GM19043 (cell line): ENCODE data around the gene FMNL2.

ENCODE experiments used
- ATAC-seq: cut with Tn5 transposase; IDR thresholded peaks from one replicate; pipeline ENCODE4 v1.9.1; 2021; ENCODE audit warnings: low read depth; ENCODE audit not compliant: unreplicated experiment

The FMNL2 gene

DNA sequence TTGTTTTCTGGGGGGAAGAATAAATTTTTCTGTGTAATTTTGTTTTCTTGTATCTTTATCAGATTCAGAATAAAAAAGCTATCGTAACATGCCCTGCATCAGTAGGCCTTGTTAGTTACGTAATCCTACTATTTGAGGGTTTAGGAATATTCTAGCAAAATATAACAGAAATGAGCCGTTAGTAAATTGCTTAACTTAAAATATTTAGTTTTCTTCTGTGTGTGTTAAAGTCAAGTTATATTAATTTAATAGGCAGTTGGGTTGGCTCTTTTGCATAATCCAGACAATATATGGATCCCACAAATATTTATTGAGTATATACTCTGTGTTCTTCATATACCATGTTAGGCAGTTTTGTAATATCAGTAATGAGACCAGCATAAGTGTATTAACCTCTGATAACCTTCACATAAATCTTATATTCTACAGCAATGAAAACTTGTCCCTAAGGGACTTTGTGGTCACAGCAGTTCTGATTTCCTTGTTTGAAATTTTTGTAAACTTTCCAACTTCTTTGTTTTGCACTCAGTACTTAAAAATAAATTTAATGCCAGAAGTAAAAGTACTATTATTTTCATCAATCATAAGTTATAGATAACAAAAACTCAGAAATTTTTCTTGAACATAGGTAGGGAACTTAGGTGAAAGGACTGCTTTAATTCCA is 151.9 kb downstream of the FMNL2 start:
- ATAC-seq = no peak

GRCh38 chr2:152488075-152488474 is 153.1 kb downstream of the FMNL2 start:
- no peak for ATAC-seq

DNA sequence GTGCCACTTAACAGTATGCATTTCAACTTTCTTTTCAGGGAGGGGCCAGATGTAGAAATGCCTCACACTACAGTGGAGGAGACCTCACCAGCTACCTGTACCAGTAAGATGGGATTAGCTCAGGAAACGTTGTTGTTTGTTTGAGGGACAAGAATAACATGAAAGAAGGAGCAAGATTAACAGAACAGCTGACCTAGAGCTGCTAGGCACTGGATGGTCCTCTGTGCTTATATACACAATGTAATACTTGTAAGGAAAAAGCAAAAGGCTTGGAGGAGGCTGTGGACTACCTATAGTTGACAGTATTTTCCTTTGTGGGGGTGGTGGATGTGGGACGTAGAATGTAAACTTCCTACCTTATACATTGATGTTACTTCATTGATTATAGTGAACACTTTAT is 154.4 kb downstream of the FMNL2 start:
- no peak for ATAC-seq

DNA sequence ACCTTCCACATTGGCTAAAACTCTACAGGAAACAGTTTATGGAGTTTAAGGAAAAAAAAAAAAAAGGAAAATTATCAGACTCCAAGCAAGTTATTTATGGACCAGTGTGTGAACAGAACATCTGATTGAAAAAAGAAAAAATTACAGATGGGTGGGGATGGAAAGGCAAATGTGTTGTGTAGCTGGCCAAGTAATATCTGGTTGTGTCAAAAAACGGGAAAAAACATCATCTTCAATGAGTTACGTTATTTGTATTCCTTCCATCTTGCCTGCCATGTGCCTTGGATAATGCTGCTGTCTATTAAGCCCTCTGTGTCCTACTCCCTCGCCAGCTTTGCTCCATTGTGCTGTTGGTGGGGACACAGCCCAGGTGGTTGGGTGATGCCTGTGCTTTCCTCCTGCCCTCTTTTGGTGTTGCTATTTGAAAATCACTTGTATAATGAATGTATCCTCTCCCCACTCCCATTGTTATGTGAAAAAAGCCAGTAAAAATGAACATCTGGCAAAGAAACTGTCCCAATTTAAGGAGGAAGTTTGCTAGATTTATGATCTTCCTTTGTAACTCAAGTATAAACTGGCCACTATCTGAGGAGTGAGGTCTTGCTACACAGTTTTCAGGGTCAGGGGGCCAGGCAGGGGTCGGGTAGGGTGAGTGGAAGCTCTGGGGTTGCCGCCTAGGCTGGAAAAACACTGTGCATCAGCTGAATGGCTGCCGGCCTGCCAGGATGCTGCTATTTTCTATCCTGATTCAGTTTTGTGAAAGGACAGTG is 155.9 kb downstream of the FMNL2 start:
- ATAC-seq = no peak

GRCh38 chr2:152492131-152492530 is 157.2 kb downstream of the FMNL2 start:
- no peak for ATAC-seq

DNA sequence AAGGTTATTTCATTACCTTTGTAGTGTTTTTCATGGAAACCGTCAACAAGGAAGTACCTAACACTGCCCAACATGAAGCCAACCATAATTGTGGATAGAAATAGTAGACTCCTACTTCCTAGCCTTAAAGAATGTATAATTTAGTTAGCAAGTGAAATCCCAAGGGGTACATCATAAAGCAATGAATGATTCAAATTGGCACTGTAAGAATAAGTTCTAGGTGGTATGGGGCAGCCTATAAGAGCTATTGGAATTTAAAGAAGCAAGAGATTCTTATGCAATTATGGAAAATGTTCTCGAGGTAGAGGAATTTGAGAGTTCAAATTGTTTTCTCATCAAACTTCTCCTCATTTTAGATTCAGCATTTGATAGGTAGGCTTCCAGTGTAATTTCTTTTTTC is 157.9 kb downstream of the FMNL2 start:
- no peak for ATAC-seq

GRCh38 chr2:152493417-152493816 is 158.4 kb downstream of the FMNL2 start:
- no peak for ATAC-seq

DNA sequence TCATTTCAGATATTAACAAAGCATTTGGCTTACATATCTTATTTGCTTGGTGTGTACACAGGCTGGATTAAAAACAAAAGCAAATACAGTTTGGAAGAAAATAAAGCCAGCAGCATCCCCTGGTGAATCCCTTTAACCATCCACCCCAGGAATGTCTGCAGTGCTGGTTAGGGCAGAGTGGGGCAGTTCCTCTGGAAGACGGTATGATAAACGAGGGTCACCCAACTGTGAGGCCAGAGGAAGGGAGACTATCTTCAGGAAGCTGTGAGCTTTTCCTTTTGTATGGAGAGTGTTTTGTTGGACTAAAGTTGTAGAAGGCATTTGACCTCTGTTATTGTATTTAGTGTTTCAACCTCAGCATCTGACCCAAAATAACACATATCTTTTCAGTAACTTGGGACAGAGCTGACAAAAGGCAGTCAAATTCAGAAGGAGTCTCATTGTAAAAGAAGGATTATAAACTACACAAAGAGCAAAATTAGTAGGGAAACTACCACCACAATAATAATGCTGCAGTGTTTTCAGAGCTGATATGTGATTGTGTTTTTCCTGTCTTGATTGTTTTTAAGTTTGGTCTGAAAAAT is 159.1 kb downstream of the FMNL2 start:
- no peak for ATAC-seq

DNA sequence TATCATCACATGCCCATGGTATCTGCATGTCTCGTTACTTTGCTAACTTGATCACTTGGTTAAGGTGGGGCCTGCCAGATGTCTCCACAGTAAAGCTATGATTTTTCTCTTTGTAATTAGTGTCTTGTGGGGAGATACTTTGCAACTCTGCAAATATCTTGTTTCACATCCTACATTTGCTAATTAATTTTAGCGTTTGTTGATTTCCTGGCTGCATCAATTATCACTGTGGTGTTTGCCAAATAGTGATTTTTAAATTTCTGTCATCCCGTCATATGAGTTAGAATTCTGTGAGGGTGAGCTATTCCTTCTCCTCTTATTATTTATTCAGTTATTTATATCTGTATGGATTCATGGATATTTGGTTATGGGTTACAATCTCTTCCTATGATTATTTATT is 161.4 kb downstream of the FMNL2 start:
- no peak for ATAC-seq

DNA sequence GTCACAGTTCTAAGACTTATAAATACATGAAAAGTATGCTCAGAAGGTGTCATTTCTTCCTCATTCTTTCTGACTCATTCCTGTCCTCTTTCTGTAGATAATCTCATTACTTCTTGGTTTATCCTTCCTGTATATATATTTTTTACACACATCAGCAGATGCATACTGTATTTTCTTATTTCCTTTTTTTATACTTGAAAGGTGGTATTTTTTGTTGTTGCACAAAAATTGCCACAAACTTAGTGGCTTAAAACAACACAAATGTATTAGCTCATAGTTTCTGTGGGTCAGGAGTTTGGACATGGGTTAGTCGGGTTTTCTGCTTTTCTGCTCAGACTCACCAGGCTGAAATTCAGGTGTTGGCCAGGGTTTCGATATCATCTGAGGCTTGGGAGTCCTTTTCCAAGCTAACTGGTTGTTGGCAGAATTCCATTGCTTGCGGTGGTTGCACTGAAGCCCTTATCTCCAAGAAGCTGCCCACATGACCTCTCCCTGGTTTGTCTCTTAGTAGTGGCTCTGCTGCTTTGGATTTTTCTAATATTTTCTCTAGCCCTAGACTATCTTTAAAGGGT is 162.6 kb downstream of the FMNL2 start:
- ATAC-seq = no peak

GRCh38 chr2:152499331-152499816 is 164.4 kb downstream of the FMNL2 start:
- ATAC-seq = no peak

DNA sequence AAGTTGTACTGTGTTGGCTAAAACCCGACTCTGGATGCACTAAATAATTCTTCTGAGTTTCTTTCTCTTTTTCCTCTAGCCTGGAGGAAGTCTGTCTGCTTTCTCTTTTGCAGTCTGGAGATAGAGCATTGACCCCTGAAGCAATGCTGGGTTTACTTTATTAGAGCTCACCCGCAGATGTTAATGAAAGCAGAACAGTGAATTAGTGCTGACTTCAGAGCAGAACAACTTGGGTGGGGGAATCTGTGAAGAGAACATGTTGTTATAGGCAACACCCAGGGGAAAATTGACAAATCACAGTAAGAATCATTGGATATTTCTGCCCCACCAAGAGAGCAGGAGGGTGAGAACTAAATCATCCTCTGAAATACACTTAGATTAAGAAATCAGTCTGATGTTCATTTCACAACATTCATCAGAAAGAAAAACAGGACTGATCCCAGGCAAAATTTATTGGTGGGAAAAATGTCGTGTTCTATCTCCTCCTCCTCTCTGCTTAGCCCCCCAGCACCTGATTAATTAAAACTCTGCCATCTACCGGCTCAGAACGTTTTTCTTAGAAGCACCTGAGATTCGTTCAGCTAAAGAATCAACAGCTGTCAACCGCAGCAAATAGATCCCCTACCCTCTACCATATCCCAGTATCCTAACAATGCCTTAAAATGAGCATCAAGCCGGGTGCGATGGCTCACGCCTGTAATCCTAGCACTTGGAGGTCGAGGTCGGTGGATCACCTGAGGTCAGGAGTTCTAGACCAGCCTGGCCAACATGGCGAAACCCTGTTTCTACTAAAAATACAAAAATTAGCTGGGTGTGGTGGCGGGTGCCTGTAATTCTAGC is 165.1 kb downstream of the FMNL2 start:
- no peak for ATAC-seq

GRCh38 chr2:152500772-152501171 is 165.8 kb downstream of the FMNL2 start:
- ATAC-seq = no peak

- ATAC-seq = no peak
Measured at GRCh38 chr2:152501666-152502065, 166.7 kb downstream of the FMNL2 start.

- ATAC-seq = no peak
Measured at GRCh38 chr2:152504618-152505017, 169.6 kb downstream of the FMNL2 start.

- ATAC-seq = no peak
Measured at GRCh38 chr2:152505495-152505906, 170.5 kb downstream of the FMNL2 start.

GRCh38 chr2:152506843-152507242 is 171.9 kb downstream of the FMNL2 start:
- ATAC-seq = no peak

- ATAC-seq = no peak
Measured at GRCh38 chr2:152507907-152508306, 172.9 kb downstream of the FMNL2 start.

GRCh38 chr2:152508446-152508845 is 173.5 kb downstream of the FMNL2 start:
- no peak for ATAC-seq

- ATAC-seq = no peak
Measured at GRCh38 chr2:152509772-152510491, 175.0 kb downstream of the FMNL2 start.
